Fibroblast of skin of right quadriceps (primary cell): ENCODE results near the gene MLN.
"Not testable (repeated sequence)": the region's sequence is repeated elsewhere in the genome, so short reads cannot be mapped to it uniquely, and the experiment has no call there.

Source experiments
- DNase-seq: peaks from one replicate; pipeline ENCODE4 v3.0.0-alpha.2; 2013

MLN gene

GRCh38 chr6:33834401-33835392 is 30.9 kb upstream of the MLN start:
- DNase-seq, result no peak

GRCh38 chr6:33833599-33833998 is 29.8 kb upstream of the MLN start:
- DNase-seq, result no peak

- not testable (repeated sequence) for DNase-seq
Observed at GRCh38 chr6:33832831-33833230, 29.0 kb upstream of the MLN start.

GRCh38 chr6:33831725-33832124 is 27.9 kb upstream of the MLN start:
- DNase-seq, result not testable (repeated sequence)

- DNase-seq, result no peak
Observed at GRCh38 chr6:33830635-33831240, 26.9 kb upstream of the MLN start.

- peak; percentile 13 for DNase-seq
Observed at GRCh38 chr6:33828764-33829731, 25.2 kb upstream of the MLN start.

GRCh38 chr6:33828452-33828763 is 24.6 kb upstream of the MLN start:
- no peak for DNase-seq

GRCh38 chr6:33827546-33828451 is 24.0 kb upstream of the MLN start:
- peak; percentile 76 for DNase-seq

- no peak for DNase-seq
Observed at GRCh38 chr6:33826537-33826936, 22.7 kb upstream of the MLN start.

- DNase-seq, result peak; percentile 18
Observed at GRCh38 chr6:33824461-33825154, 20.8 kb upstream of the MLN start.

GRCh38 chr6:33823806-33824205 is 20.0 kb upstream of the MLN start:
- no peak for DNase-seq

GRCh38 chr6:33822575-33823395 is 19.0 kb upstream of the MLN start:
- DNase-seq, result peak; percentile 12

- DNase-seq, result no peak
Observed at GRCh38 chr6:33820784-33821520, 17.1 kb upstream of the MLN start.

- DNase-seq, result no peak
Observed at GRCh38 chr6:33820243-33820642, 16.4 kb upstream of the MLN start.

GRCh38 chr6:33819021-33819420 is 15.2 kb upstream of the MLN start:
- DNase-seq, result no peak

GRCh38 chr6:33818293-33818692 is 14.5 kb upstream of the MLN start:
- no peak for DNase-seq

GRCh38 chr6:33817489-33817888 is 13.7 kb upstream of the MLN start:
- DNase-seq, result no peak

GRCh38 chr6:33816911-33817310 is 13.1 kb upstream of the MLN start:
- no peak for DNase-seq

- no peak for DNase-seq
Observed at GRCh38 chr6:33815854-33816253, 12.1 kb upstream of the MLN start.
